Fibroblast of the aortic adventitia (primary cell): ENCODE results near the gene CCNK. TPM values are rescaled to one million over a fixed set of nuclear protein-coding genes. Genes with fewer than 3 reads are reported as not detected.
A peak's percentile ranks its signal among the peaks of the same experiment; 100 is the strongest.

Experiments used
- DNase-seq: peaks from one replicate; pipeline ENCODE4 v3.0.0-alpha.2; 2010; ENCODE audit warnings: low read depth
- H3K4me3 ChIP-seq: 2 replicates; pipeline ENCODE4 v1.5.1; 2011; ENCODE audit warnings: low read depth, mild to moderate bottlenecking, control low read depth, low read length, moderate library complexity
- total RNA-seq: library from RNA; depleted of rRNA; stranded (reverse); fragments of >200 nt; gene quantifications from 2 replicates; pipeline ENCODE4 v1.2.3, GENCODE V29; 2012; ENCODE audit warnings: low replicate concordance
- TF ChIP-seq, protein P1 (sequence below): IDR thresholded peaks from 2 replicates; pipeline ENCODE4 v1.5.1; 2011; ENCODE audit warnings: mild to moderate bottlenecking, low read length, control low read depth, inconsistent platforms; ENCODE audit not compliant: insufficient read depth

Gene CCNK
- total RNA-seq, 1 donor: 27.3 TPM

DNA sequence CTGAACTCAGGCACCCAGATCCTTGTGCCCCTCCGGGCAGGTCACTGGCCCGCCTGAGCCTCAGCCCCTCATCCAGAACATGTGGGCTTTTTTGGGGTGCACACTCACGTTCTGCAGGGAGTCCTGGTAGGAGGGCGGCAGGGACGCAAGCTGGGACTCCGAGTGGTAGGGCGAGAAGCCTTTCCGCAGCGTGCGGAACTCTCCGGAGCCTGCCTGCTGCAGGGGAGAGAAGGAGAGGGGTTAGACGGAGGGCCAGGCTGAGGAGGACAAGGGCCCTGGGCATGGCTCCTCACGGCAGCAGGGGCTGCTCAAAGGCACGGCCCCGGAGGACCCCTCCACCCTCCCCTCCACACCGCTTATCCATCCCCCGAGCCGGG is 40.8 kb downstream of the CCNK start:
- TF ChIP-seq, protein P1, sequence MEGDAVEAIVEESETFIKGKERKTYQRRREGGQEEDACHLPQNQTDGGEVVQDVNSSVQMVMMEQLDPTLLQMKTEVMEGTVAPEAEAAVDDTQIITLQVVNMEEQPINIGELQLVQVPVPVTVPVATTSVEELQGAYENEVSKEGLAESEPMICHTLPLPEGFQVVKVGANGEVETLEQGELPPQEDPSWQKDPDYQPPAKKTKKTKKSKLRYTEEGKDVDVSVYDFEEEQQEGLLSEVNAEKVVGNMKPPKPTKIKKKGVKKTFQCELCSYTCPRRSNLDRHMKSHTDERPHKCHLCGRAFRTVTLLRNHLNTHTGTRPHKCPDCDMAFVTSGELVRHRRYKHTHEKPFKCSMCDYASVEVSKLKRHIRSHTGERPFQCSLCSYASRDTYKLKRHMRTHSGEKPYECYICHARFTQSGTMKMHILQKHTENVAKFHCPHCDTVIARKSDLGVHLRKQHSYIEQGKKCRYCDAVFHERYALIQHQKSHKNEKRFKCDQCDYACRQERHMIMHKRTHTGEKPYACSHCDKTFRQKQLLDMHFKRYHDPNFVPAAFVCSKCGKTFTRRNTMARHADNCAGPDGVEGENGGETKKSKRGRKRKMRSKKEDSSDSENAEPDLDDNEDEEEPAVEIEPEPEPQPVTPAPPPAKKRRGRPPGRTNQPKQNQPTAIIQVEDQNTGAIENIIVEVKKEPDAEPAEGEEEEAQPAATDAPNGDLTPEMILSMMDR: no peak
- DNase-seq: no peak
- H3K4me3 ChIP-seq: no peak overlapping the region

DNA sequence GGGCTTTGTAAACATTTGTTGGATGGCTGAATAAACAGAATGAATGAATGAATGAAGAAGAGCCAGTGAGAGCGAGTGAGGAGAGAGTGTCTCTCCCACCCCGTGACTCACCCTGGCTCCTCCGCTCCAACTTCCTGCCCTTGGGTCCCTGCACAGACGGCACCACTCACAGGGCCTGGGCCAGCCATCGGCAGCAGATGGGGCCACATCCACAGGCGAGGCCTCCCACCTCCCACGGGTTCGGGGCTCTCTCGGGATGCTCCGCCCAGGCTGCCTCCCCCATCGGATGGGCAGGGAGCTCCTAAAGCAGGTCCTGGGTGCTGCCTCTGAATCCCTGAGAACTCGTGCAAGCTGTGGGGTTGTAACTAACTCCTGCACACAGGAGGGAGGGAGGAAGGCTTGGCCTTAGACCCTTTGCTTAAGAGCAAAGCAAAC is 41.3 kb downstream of the CCNK start:
- TF ChIP-seq, protein P1: no peak
- H3K4me3 ChIP-seq: no peak overlapping the region
- DNase-seq: peak; percentile 49

DNA sequence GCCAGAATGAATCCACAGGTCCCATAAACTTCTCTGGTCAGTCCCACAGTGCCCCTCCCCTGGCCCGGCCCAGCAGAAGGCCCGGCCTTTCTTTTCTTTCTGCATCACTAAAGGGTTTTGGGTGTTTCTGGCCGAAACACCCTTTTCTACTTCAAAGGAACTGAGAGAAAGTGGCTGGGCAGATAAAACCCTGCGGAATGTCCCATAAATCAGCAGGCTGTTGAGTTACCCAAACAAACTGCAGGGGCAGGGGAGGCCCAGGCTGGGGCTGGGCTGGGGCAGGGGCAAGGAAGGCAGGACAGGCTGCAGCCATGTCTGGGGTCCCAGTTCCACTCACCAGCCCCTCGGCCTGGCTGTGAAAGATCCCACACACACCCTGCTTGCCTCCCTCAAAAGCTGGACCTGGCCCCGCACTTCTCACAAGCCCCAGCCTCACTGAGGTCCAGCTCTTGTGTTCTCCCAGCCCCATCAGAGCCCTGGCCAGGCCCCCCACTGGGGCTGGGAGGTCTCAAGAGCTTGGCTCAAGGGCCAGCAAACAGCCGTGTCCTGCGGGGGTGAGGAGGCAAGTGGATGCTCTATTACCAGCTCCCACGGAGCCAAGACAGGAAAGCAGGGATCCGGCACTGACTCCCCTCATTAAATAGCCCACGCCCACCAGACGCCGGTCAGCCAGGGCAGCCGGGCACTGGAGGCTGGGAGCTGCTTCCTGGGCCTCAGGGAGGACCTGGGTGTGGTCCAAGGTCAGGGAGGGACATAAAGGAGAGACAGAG is 41.9 kb downstream of the CCNK start:
- no peak overlapping the region for H3K4me3 ChIP-seq
- TF ChIP-seq, protein P1: no peak
- peak; percentile 61 for DNase-seq

DNA sequence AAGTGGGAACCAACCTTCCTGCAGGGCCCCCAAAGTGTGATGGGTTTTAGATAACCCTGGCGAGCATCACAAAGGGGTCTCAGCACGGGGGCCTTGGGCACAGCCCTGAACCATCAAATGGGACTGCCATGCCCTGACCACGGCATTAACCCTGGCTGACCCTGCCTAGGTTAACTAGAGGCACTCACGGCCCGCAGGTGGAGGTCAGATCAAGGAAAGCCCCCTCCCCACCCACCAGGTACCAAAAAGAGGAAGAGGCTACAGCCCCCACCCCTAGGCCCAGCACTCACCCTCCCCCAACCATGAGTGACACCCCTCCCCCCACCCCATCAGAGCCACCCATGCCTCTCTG is 42.5 kb downstream of the CCNK start:
- DNase-seq: no peak
- TF ChIP-seq, protein P1: no peak

DNA sequence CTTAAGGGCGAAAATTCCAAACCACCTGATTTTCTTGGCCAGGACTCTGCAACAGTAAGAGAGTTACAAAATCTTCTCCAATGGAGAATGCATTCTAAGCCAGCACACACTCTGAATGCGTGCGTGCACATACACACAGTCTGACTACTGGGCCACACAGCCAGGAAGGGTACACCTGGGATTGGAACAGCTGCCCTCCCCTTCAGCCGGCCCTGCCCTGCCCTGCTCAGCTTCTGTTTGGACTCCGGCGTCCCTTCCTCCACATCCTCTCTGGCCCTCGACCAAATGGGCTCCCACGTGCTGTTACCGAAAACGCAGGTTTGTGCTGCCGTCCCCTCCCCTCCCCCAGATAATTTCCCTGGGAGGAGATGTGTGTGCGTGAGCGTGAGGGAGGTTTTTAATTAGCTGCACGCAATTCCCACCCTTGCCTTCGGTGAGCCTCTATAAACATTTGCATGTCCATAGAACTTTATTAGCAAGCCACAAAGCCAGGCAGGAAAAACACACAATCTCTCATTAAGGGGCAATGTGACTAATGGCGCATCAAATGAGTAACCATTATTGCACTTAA is 43.0 kb downstream of the CCNK start:
- peak; percentile 27 for DNase-seq
- H3K4me3 ChIP-seq: no peak overlapping the region
- TF ChIP-seq, protein P1: no peak

More for the DNA sequence above, 42.5 kb downstream of the CCNK start:
- no peak overlapping the region for H3K4me3 ChIP-seq

DNA sequence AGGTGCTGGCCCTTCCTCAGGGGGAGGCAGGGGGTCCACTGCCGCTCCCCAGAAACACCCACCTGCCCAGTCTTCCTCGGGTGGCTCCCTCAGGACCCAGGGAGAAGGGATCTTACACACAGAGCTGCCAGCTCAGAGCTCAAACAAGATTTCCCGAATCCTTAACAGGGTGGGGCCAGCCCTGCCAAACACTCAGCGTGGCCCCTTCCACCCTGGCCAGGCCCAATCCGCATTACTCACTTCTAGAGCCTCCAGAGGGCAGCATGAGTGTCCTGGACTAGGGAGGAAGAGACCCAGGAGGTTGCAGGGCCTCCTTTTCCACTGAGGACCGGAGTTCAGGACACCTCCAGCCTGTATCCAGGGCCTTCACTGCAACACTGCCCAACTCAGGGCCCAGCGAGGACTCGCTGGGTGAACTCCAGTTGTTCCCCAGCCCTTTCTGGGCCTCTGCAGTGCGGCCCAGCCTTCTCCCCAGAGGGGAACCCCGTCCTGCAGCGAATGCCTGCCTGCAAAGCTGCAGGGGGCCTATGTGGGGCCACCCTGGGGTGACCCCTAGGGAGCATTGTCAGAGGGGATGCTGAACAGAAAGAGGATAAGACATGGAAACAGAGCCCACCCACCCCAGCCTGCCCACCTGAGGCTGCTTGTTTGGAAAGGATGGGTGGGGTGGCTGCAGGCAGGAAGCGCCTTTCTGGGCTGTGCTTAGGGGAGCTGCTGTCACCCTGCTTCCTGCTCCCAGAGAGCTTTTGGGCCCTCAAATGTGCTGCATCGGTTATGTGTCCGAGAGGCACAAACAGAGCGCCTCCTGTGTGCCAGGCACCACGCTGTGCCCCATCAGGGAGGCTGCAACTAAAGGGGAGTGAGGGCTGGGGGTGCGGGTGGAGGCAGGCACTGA is 43.8 kb downstream of the CCNK start:
- no peak overlapping the region for H3K4me3 ChIP-seq
- DNase-seq: peak; percentile 69
- TF ChIP-seq, protein P1: peak; percentile 47
